PC-9 (cell line): ENCODE measurements around the gene LAMC1.

Experiments used
- EZH2 ChIP-seq: fragments of 200-600 bp; sonication (generic); IDR thresholded peaks from 2 replicates; pipeline ENCODE4 v1.8.0; 2017; ENCODE audit warnings: antibody characterized with exemption, low read depth
- TF ChIP-seq, protein P1 (sequence below): fragments of 200-600 bp; sonication (generic); conservative IDR thresholded peaks from 2 replicates; pipeline ENCODE4 v1.6.1; 2017; ENCODE audit warnings: mixed run types, antibody characterized with exemption, mild to moderate bottlenecking, moderate library complexity

DNA sequence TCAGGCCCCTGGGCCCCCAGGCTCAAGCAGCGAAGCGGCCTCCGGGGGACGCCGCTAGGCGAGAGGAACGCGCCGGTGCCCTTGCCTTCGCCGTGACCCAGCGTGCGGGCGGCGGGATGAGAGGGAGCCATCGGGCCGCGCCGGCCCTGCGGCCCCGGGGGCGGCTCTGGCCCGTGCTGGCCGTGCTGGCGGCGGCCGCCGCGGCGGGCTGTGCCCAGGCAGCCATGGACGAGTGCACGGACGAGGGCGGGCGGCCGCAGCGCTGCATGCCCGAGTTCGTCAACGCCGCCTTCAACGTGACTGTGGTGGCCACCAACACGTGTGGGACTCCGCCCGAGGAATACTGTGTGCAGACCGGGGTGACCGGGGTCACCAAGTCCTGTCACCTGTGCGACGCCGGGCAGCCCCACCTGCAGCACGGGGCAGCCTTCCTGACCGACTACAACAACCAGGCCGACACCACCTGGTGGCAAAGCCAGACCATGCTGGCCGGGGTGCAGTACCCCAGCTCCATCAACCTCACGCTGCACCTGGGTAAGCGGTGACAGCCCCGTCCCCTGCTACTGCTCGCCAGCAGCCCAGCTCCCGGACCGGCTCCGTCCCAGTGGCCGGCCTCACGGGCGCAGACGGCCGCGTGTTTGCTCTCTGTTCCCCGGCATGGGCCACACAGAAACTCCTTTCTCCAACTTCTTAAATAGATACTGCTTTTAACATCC, 539 bp downstream of the LAMC1 start:
- TF ChIP-seq, protein P1, sequence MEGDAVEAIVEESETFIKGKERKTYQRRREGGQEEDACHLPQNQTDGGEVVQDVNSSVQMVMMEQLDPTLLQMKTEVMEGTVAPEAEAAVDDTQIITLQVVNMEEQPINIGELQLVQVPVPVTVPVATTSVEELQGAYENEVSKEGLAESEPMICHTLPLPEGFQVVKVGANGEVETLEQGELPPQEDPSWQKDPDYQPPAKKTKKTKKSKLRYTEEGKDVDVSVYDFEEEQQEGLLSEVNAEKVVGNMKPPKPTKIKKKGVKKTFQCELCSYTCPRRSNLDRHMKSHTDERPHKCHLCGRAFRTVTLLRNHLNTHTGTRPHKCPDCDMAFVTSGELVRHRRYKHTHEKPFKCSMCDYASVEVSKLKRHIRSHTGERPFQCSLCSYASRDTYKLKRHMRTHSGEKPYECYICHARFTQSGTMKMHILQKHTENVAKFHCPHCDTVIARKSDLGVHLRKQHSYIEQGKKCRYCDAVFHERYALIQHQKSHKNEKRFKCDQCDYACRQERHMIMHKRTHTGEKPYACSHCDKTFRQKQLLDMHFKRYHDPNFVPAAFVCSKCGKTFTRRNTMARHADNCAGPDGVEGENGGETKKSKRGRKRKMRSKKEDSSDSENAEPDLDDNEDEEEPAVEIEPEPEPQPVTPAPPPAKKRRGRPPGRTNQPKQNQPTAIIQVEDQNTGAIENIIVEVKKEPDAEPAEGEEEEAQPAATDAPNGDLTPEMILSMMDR: peak; percentile 65
- TF ChIP-seq EZH2: no peak
